ENCODE results near the gene ANAPC2.

ANAPC2 gene

GRCh38 chr9:137221506-137222111 is 33.2 kb upstream of the ANAPC2 start:
- peak overlapping the region; percentile 24 for H3K4me3 ChIP-seq (ENCODE audit: low read depth, low read length)
- TF ChIP-seq CTCF (IDR thresholded peaks at IDR 0.05; ENCODE audit: low read depth, low read length): no peak
- in situ Hi-C loops (cut with HindIII; ENCODE audit: low sequenced_read_pairs): no loop called here
- no peak for DNase-seq (ENCODE audit: low read depth, low spot score)

DNA sequence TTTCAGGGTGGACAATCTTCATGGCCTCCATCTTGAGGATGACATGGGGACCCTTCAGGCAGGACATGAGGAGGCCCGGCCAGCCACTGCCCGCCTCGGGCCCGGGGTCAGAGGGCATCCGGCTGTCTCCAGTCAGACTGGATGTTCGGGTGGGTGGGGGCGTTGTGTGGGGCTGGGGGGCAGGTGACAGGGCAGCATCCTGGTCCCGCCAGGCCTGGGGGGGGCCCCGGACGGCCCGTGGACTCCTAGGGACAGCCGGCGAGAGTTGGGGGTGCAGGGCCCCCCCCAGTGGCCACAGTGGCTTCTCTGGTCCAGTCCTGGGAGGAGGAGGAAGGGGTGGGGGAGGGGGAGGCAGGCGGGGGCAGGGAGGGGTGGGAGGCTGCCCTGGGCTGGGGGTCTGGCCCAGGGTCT is 32.7 kb upstream of the ANAPC2 start:
- TF ChIP-seq CTCF (IDR thresholded peaks at IDR 0.05; ENCODE audit: low read depth, low read length): no peak
- H3K4me3 ChIP-seq (ENCODE audit: low read depth, low read length): no peak overlapping the region
- DNase-seq (ENCODE audit: low read depth, low spot score): no peak
- in situ Hi-C loops (cut with HindIII; ENCODE audit: low sequenced_read_pairs): no loop called here

DNA sequence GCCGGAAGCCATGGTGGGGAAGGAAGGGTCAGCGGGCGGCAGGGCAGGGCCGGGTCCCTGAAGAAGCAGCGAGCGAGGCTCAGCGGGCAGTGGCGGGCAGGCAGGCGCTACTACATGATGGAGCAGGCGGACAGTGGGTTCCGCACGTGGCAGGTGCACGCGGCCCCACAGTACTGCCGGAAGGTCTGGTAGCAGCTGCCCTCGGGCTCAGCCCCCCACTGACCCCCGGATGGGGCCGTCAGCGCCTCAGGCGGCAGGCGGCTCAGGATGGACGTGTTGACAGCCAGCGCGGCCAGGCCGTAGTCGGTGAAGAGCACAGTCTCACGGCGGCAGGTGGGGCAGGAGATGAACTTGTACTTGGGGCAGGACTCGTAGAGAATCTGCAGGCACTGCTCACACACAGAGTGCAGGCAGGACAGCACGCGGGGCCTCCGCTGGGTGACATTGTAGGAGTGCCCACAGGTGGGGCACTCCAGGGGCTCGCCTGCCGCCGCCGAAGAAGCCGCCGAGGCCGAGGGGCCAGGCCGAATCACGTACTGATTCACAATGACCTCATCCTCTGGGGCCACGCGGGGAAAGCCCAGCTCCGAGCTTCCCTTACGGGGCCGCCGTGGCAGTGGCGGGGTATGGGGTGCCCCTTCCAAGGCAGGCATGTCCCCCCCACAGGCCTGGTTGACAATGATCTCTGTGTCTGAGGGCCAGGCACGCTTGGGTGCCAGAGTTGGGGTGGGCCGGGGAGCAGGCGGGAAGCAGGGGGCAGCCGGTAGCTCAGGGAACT is 32.1 kb upstream of the ANAPC2 start:
- TF ChIP-seq CTCF (IDR thresholded peaks at IDR 0.05; ENCODE audit: low read depth, low read length): no peak
- no peak overlapping the region for H3K4me3 ChIP-seq (ENCODE audit: low read depth, low read length)
- no peak for DNase-seq (ENCODE audit: low read depth, low spot score)
- in situ Hi-C loops (cut with HindIII; ENCODE audit: low sequenced_read_pairs): no loop called here

DNA sequence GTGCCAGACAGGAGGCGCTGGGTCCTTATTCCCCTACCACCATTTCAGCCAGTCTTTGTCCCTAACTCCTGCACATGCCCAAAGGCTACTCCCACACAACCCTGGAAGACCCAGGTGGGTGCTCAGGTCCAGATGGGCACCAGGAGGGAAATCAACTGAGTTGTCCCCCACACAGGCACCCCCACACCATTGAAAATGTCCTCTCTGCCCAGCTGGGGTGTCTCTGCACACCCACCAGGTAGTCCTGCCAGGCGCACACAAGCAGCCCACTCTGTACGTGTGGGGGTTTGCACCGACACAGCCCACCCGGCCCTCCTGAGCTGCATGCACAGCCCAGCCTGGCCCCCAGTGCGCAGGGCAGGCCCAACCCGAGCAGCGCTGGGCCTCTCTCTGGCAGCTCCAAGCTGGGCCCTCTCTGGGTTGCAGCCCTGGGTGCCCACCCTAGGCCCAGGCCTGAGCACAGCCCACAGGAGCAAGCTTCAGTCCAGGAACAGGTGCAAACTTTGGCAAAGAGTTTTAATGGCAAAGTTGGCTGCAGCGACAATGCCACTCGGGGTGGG is 31.5 kb upstream of the ANAPC2 start:
- no peak for TF ChIP-seq CTCF (IDR thresholded peaks at IDR 0.05; ENCODE audit: low read depth, low read length)
- in situ Hi-C loops (cut with HindIII; ENCODE audit: low sequenced_read_pairs): no loop called here
- H3K4me3 ChIP-seq (ENCODE audit: low read depth, low read length): no peak overlapping the region
- no peak for DNase-seq (ENCODE audit: low read depth, low spot score)

- no peak overlapping the region for H3K4me3 ChIP-seq (ENCODE audit: low read depth, low read length)
- TF ChIP-seq CTCF (IDR thresholded peaks at IDR 0.05; ENCODE audit: low read depth, low read length): no peak
- in situ Hi-C loops (cut with HindIII; ENCODE audit: low sequenced_read_pairs): no loop called here
- DNase-seq (ENCODE audit: low read depth, low spot score): peak; percentile 31
Observed at GRCh38 chr9:137218754-137219271, 30.5 kb upstream of the ANAPC2 start.

GRCh38 chr9:137218212-137218753 is 29.9 kb upstream of the ANAPC2 start:
- no peak for DNase-seq (ENCODE audit: low read depth, low spot score)
- no peak for TF ChIP-seq CTCF (IDR thresholded peaks at IDR 0.05; ENCODE audit: low read depth, low read length)
- no peak overlapping the region for H3K4me3 ChIP-seq (ENCODE audit: low read depth, low read length)
- in situ Hi-C loops (cut with HindIII; ENCODE audit: low sequenced_read_pairs): no loop called here

Measured in astrocyte of the spinal cord (primary cell).